ENCODE results near the gene BEST4. TPM values are rescaled to one million over a fixed set of nuclear protein-coding genes. Genes with fewer than 3 reads are reported as not detected.

The BEST4 gene
- total RNA-seq, 1 donor from 2014 or later: 0.84 TPM

DNA sequence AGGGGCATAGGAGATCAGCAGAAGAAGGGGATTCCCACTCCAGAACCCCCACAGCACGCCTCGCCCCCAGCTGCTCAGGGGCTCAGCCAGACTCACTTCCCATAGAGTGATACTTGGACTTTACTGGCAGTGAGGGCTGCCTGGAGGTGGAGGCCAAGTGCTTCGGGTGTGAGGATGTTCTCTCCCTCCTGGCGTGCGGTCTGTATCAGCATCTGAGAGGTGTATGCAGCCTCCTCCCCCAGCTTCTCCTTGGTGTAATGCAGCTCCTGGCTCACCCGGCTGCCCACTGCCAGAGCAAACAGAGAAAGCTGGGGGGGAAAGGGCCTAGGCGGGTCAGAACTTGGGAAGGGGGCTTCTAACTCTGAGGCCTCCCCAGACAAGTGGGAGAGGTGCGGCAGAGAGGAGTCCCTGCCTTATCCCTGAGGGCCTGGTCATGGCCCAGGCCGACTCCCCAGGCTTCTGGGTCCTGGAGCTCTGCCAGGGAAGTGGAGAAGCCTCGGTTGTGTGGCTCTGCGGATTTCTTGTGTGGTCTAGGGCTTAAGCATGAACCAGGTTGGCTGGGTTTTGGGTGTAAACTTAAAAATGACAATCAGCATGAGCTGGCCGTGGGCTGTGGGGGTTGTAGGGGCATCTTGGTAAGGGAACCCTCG is 44.2 kb upstream of the BEST4 start:
- H3K27ac Mint-ChIP-seq: no peak overlapping the region
- no peak overlapping the region for H3K9ac ChIP-seq
- H4K20me1 ChIP-seq (ENCODE audit: low read depth): no peaks in the 10 kb centered on the region
- H3K9me3 Mint-ChIP-seq: no peaks in the 10 kb centered on the region
- peaks cover 9% of the 10 kb centered on the region for H3K27me3 Mint-ChIP-seq (ENCODE audit: insufficient read depth, low read depth)
- H3K4me3 Mint-ChIP-seq: no peak overlapping the region
- no peaks in the 10 kb centered on the region for H3K79me2 ChIP-seq (ENCODE audit: low read depth)
- H3K36me3 Mint-ChIP-seq: no peaks in the 10 kb centered on the region
- peaks cover 9% of the 10 kb centered on the region for H3K4me1 ChIP-seq
- DNase-seq (ENCODE audit: low spot score): no peak
- H2AFZ ChIP-seq (replicated peaks): no peak overlapping the region
- TF ChIP-seq EZH2 (IDR thresholded peaks at IDR 0.05): no peak
- TF ChIP-seq, protein P1, sequence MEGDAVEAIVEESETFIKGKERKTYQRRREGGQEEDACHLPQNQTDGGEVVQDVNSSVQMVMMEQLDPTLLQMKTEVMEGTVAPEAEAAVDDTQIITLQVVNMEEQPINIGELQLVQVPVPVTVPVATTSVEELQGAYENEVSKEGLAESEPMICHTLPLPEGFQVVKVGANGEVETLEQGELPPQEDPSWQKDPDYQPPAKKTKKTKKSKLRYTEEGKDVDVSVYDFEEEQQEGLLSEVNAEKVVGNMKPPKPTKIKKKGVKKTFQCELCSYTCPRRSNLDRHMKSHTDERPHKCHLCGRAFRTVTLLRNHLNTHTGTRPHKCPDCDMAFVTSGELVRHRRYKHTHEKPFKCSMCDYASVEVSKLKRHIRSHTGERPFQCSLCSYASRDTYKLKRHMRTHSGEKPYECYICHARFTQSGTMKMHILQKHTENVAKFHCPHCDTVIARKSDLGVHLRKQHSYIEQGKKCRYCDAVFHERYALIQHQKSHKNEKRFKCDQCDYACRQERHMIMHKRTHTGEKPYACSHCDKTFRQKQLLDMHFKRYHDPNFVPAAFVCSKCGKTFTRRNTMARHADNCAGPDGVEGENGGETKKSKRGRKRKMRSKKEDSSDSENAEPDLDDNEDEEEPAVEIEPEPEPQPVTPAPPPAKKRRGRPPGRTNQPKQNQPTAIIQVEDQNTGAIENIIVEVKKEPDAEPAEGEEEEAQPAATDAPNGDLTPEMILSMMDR (IDR thresholded peaks at IDR 0.05): no peak
- no peak for TF ChIP-seq EZH2phosphoT487 (IDR thresholded peaks at IDR 0.05)
- no peaks in the 10 kb centered on the region for H3K36me3 ChIP-seq
- peaks cover 9% of the 10 kb centered on the region for H3K4me1 Mint-ChIP-seq
- no peaks in the 10 kb centered on the region for H3K9me3 ChIP-seq (ENCODE audit: low read depth)
- H3K27me3 ChIP-seq: no peaks in the 10 kb centered on the region
- peaks cover 4% of the 10 kb centered on the region for H3F3A ChIP-seq (ENCODE audit: low read depth)
- H3K27ac ChIP-seq: no peak overlapping the region
- H3K4me3 ChIP-seq: no peak overlapping the region
- H3K4me2 ChIP-seq: no peak overlapping the region

DNA sequence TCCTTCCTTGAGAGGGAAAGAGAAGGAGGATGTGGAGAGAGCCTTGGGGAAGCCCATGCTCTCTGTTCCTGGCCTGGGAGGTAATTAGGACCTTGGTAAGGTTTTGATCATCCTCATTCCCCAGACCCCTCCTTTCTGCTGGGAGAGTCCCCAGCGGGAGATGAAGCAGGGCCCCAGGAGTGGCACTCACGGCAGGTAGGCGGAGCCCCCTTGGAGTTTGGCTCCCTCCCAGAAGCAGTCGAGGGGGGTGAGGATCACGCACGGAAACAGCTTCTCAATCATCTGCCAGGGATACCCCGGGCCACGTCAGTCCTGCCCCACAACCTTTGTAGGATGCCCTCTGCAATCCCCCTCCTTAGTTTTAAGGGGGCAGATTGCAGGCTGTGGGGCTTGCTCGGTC is 43.5 kb upstream of the BEST4 start:
- H3K9me3 ChIP-seq (ENCODE audit: low read depth): no peaks in the 10 kb centered on the region
- H3K36me3 ChIP-seq: no peaks in the 10 kb centered on the region
- Mint-ChIP-seq H3K4me3 (no peak overlapping the region), H3K27me3 (ENCODE audit: insufficient read depth, low read depth) (peaks cover 8% of the 10 kb centered on the region), H3K27ac (no peak overlapping the region), H3K9me3 (no peaks in the 10 kb centered on the region), H3K4me1 (peaks cover 9% of the 10 kb centered on the region), H3K36me3 (no peaks in the 10 kb centered on the region)
- peak overlapping the region; percentile 4 for H3K4me2 ChIP-seq
- TF ChIP-seq, protein P1 (IDR thresholded peaks at IDR 0.05): no peak
- TF ChIP-seq EZH2 (IDR thresholded peaks at IDR 0.05) (no peak), EZH2phosphoT487 (IDR thresholded peaks at IDR 0.05) (no peak)
- H3K9ac ChIP-seq: no peak overlapping the region
- DNase-seq (ENCODE audit: low spot score): no peak
- no peak overlapping the region for H3K4me3 ChIP-seq
- peak overlapping the region; percentile 70 for H2AFZ ChIP-seq (replicated peaks)
- no peaks in the 10 kb centered on the region for H3K27me3 ChIP-seq
- H4K20me1 ChIP-seq (ENCODE audit: low read depth): no peaks in the 10 kb centered on the region
- H3K4me1 ChIP-seq: peaks cover 9% of the 10 kb centered on the region
- no peaks in the 10 kb centered on the region for H3K79me2 ChIP-seq (ENCODE audit: low read depth)
- no peak overlapping the region for H3K27ac ChIP-seq
- H3F3A ChIP-seq (ENCODE audit: low read depth): peaks cover 4% of the 10 kb centered on the region

DNA sequence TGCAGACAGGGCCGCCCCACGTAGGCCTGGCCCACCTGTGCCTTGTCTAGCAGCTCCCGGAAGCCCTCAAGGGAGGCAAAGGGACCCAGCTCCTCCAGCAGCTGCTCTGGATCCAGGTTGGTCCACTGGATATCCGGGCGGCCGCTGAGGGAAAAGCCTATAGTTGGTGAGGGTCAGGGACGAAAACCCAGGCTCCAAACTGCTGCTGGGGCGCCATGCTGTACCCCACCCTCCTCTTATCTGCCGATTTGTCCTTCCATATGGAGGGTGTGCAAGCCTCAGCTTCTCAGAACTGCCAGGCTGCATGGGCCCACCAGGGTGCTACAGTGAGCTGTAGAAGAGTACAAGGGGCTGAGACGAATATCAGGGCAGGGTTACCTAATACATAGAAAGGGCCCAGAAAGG is 42.9 kb upstream of the BEST4 start:
- H3K36me3 ChIP-seq: no peaks in the 10 kb centered on the region
- peak overlapping the region; percentile 70 for H2AFZ ChIP-seq (replicated peaks)
- no peak overlapping the region for H3K27ac ChIP-seq
- no peak overlapping the region for H3K9ac ChIP-seq
- H3F3A ChIP-seq (ENCODE audit: low read depth): peaks cover 4% of the 10 kb centered on the region
- peaks cover 9% of the 10 kb centered on the region for H3K4me1 ChIP-seq
- DNase-seq (ENCODE audit: low spot score): no peak
- no peaks in the 10 kb centered on the region for H3K27me3 ChIP-seq
- Mint-ChIP-seq H3K36me3 (no peaks in the 10 kb centered on the region), H3K27me3 (ENCODE audit: insufficient read depth, low read depth) (peaks cover 7% of the 10 kb centered on the region), H3K27ac (no peak overlapping the region), H3K4me1 (peaks cover 6% of the 10 kb centered on the region), H3K9me3 (no peaks in the 10 kb centered on the region), H3K4me3 (no peak overlapping the region)
- no peaks in the 10 kb centered on the region for H3K9me3 ChIP-seq (ENCODE audit: low read depth)
- H3K4me3 ChIP-seq: no peak overlapping the region
- no peaks in the 10 kb centered on the region for H3K79me2 ChIP-seq (ENCODE audit: low read depth)
- H3K4me2 ChIP-seq: peak overlapping the region; percentile 4
- TF ChIP-seq, protein P1 (IDR thresholded peaks at IDR 0.05): no peak
- no peak for TF ChIP-seq EZH2 (IDR thresholded peaks at IDR 0.05)
- no peak for TF ChIP-seq EZH2phosphoT487 (IDR thresholded peaks at IDR 0.05)
- H4K20me1 ChIP-seq (ENCODE audit: low read depth): no peaks in the 10 kb centered on the region

Measured in neural progenitor cell (in vitro differentiated cells).